DMS53 (cell line): ENCODE measurements around the gene CFAP61.
"Not testable (repeated sequence)": the region's sequence is repeated elsewhere in the genome, so short reads cannot be mapped to it uniquely, and the experiment has no call there.

Experiments
- DNase-seq: peaks from one replicate; lab custom pipeline; 2025; lab: John Stamatoyannopoulos, UW

CFAP61 gene

DNA sequence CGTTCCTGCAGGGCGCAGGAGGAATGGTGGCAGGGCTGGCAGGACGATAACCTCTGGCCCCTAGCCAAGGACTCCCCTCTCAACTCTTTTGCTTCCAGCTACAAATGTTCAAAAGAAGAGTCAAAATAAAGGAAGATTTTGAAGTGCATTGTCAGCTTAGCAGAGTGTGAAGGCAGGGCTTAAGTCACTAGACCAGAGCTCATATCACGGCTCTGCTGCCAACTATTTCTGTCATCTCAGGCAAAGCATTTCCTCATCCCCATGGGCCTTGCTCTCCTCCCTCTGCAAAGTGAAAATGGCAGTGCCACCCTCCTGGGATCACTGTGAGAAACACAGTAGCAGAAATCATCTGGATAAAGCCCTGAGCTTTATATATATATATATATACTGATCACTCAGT is 36.7 kb downstream of the CFAP61 start:
- no peak for DNase-seq

GRCh38 chr20:20089939-20090338 is 37.6 kb downstream of the CFAP61 start:
- DNase-seq, result no peak

GRCh38 chr20:20092827-20093226 is 40.5 kb downstream of the CFAP61 start:
- DNase-seq, result no peak

DNA sequence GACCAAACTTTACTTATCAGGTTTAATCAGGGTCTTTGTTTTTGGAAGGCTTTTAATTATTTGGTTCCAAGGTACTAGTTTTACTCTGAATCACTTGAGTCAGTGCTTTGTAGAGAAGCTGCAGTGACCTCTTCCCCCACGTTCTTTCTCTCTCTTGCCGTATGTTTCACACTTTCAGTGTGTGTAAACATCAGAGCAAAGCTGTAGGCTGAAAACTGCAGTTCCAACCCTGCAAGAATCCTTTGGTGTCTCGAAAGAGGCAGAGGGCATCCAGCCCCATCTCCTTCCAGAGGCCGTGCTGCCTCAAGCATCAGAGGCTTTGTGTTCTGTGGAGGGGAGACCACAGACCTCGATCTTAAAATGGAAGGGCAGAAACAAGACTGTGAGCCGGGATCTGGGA is 42.1 kb downstream of the CFAP61 start:
- DNase-seq, result no peak

GRCh38 chr20:20095114-20095872 is 43.0 kb downstream of the CFAP61 start:
- DNase-seq, result no peak

DNA sequence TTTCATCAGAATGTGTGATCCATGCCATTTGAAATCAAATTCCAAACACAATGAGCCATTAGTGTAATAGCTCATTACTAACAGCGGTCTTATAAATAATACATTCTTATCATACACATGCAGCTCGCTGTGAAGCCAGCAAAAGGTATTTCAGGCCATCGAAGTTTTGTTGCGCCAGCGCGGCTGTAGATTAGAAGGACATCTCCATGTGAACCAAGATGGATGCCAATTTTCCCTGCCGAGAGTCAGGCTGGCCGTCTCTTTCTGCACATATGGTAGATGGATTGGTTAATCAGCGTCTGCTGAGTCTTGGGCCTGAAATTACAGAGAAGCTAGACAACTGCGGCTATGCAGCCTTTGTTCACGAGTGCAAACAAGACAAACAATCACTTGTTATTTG is 44.1 kb downstream of the CFAP61 start:
- no peak for DNase-seq

DNA sequence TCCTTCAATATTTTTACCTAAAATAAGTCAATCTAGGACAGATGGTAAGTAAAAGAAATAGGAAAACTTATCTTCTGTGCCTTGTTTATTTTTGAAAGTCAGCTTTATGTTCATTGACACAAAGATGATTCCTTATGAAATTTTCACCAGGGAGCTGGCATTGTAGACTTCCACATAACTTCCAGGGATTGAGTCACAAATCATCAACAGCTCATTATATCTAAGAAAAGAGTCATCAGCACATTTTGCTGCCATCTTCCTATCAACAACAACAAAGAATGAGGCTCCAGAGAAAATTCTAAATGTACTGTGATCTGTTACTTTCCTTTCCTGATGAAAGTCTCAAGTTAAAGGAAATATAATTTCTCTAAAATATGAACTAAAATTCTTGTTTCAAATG is 48.5 kb downstream of the CFAP61 start:
- no peak for DNase-seq

DNA sequence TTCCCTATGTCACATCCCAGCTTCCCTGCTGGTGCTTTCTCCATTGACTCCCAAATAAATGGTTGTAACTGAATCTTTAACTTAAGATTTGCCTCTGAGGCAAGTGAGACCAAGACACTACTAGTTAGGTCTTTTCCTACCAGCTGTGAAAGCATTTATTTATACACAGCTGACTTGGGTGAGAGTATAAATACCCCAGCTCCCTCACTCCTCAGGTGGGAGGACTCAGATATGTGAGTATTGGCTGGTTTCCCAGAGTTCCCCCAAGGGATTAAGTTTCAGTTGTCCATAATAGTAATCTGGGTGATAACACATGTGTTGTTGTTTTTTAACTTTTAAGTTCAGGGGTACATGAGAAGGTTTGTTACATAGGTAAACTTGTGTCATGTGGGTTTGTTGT is 49.8 kb downstream of the CFAP61 start:
- no peak for DNase-seq

- DNase-seq, result no peak
Measured at GRCh38 chr20:20102716-20103258, 50.5 kb downstream of the CFAP61 start.

GRCh38 chr20:20103486-20103885 is 51.2 kb downstream of the CFAP61 start:
- no peak for DNase-seq

GRCh38 chr20:20123187-20123586 is 70.9 kb downstream of the CFAP61 start:
- DNase-seq, result not testable (repeated sequence)

DNA sequence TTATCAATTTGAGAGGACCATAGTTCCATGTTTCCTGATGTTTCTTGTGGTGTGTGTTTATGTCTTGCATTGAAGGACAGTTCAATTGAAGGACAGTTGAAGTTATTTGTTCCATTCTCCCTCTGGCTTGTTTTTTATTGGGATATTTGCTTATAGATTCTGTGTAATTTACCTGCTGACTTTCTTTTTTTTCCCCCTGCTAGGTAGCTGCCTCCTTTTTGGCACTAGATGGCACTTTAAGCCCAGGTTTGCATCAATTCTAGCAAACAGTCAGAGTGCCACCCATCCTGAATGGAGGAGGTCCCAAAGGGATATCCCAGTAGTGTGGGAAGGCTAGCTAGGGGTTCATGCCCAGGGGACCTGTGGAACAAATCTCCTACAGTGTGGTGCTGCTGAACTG is 78.1 kb downstream of the CFAP61 start:
- peak; percentile 87 for DNase-seq

- DNase-seq, result no peak
Measured at GRCh38 chr20:20134941-20135575, 82.7 kb downstream of the CFAP61 start.

GRCh38 chr20:20136313-20136712 is 84.0 kb downstream of the CFAP61 start:
- DNase-seq, result no peak

DNA sequence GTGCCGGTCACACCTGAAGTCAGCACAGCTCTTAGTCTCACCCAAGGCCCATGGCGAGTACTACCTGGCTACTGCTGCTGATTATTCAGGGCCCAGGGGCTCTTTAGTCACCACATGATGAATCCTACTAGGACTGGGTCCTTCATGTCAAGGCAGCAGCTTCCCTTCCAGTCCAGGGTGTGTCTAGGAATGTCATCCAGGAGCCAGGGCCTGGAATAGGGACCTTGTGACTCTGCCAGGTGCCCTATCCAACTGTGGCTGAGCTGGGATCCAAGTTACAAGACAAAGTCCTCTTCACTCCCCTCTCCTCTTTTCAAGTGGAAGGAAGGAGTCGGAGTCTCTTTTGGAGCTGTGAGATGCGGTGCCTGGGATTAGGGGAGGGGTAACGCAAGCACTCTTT is 85.5 kb downstream of the CFAP61 start:
- DNase-seq, result no peak

GRCh38 chr20:20138301-20139064 is 86.2 kb downstream of the CFAP61 start:
- no peak for DNase-seq

- no peak for DNase-seq
Measured at GRCh38 chr20:20139403-20139802, 87.1 kb downstream of the CFAP61 start.

- no peak for DNase-seq
Measured at GRCh38 chr20:20143165-20143564, 90.8 kb downstream of the CFAP61 start.

DNA sequence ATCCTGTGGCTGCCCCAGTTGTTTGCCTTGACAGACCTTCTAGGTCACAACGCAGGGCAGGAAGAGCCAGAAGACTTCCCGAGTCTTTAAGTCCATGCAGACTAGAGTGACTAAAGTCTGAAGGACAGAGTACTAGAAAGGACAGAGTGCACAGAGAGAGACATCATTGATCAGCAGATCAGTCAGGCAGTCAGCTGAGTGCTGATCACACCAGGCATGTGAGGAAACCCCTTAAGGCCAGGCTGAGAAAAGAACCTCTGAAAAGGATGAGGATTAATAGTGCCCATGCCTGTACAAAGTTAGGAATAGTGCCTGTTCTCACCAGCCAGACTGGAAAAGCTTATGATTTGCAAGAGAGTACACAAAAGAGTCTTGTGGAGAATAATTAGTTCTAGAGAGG is 91.3 kb downstream of the CFAP61 start:
- DNase-seq, result no peak

- DNase-seq, result no peak
Measured at GRCh38 chr20:20148779-20149178, 96.4 kb downstream of the CFAP61 start.

GRCh38 chr20:20150241-20150640 is 97.9 kb downstream of the CFAP61 start:
- no peak for DNase-seq

GRCh38 chr20:20160520-20160919 is 108.2 kb downstream of the CFAP61 start:
- no peak for DNase-seq

- DNase-seq, result no peak
Measured at GRCh38 chr20:20161611-20162010, 109.3 kb downstream of the CFAP61 start.
